Activated T-cell treated with anti-CD3 and anti-CD28 coated beads, Interleukin-2, amount 50 U/mL, for 1 hour (primary cell): ENCODE measurements around the gene PYGO2.
"Not testable (repeated sequence)": the region's sequence is repeated elsewhere in the genome, so short reads cannot be mapped to it uniquely, and the experiment has no call there.

Experiments
- DNase-seq: peaks from one replicate; pipeline ENCODE4 v3.0.0-alpha.2; 2020

The PYGO2 gene

GRCh38 chr1:154977762-154978161, 16.2 kb upstream of the PYGO2 start:
- not testable (repeated sequence) for DNase-seq

- peak; percentile 54 for DNase-seq
Observed at GRCh38 chr1:154975409-154976059, 14.0 kb upstream of the PYGO2 start.

- DNase-seq = no peak
Observed at GRCh38 chr1:154974808-154975408, 13.3 kb upstream of the PYGO2 start.

GRCh38 chr1:154974102-154974807, 12.7 kb upstream of the PYGO2 start, which contains the start of gene CKS1B:
TSS of gene CKS1B (plus strand) at chr1:154974681. CDS start at chr1:154974746, 65 bp downstream.
- DNase-seq = peak; percentile 95

GRCh38 chr1:154973344-154974101, 11.9 kb upstream of the PYGO2 start:
- DNase-seq = peak; percentile 89

GRCh38 chr1:154972517-154973343, 11.1 kb upstream of the PYGO2 start:
- DNase-seq = no peak

GRCh38 chr1:154972213-154972516, 10.6 kb upstream of the PYGO2 start:
- no peak for DNase-seq

GRCh38 chr1:154971341-154971998, 9.9 kb upstream of the PYGO2 start:
- DNase-seq = no peak

- DNase-seq = no peak
Observed at GRCh38 chr1:154970631-154971340, 9.2 kb upstream of the PYGO2 start, which contains the start of gene SHC1. TSS of gene SHC1 (minus strand) at chr1:154970747. CDS start at chr1:154970526, 221 bp downstream.

- no peak for DNase-seq
Observed at GRCh38 chr1:154969860-154970452, 8.4 kb upstream of the PYGO2 start.

GRCh38 chr1:154969246-154969645, 7.7 kb upstream of the PYGO2 start:
- DNase-seq = no peak

GRCh38 chr1:154968731-154969130, 7.1 kb upstream of the PYGO2 start:
- no peak for DNase-seq

GRCh38 chr1:154967331-154967950, 5.9 kb upstream of the PYGO2 start:
- DNase-seq = no peak

GRCh38 chr1:154966111-154966510, 4.5 kb upstream of the PYGO2 start:
- DNase-seq = no peak

- DNase-seq = no peak
Observed at GRCh38 chr1:154964359-154964758, 2.8 kb upstream of the PYGO2 start.

GRCh38 chr1:154963643-154964042, 2.1 kb upstream of the PYGO2 start:
- DNase-seq = no peak

- no peak for DNase-seq
Observed at GRCh38 chr1:154962795-154963330, 1.3 kb upstream of the PYGO2 start.

GRCh38 chr1:154962156-154962749, 671 bp upstream of the PYGO2 start:
- DNase-seq = no peak

GRCh38 chr1:154960446-154961136, 991 bp downstream of the PYGO2 start:
- no peak for DNase-seq
